Common myeloid progenitor, CD34-positive (primary cell): ENCODE measurements around the gene BLOC1S1.

Experiments used
- CTCF ChIA-PET: fragments of 350-600 bp; sonication (Branson Sonifier 250); formaldehyde crosslinking; loops from one replicate; lab custom pipeline; 2021; ENCODE audit warnings: antibody characterized with exemption; lab: Charles Lee
- POLR2A ChIA-PET: fragments of 350-600 bp; sonication (Branson Sonifier 250); formaldehyde crosslinking; loops from one replicate; lab custom pipeline; 2021; ENCODE audit warnings: antibody characterized with exemption; lab: Charles Lee
- DNase-seq, 3 donors: peaks; one replicate each; pipeline versions ENCODE4 v3.0.0 to v3.0.0-alpha.2; 2013
- H3K27ac ChIP-seq, 2 experiments: 1 replicate in 1 of 2; 2 replicates in 1 of 2; pipeline ENCODE4 v1.7.0; 2013; ENCODE audit warnings: inconsistent platforms in 2 of 2, low read length in 2 of 2, mild to moderate bottlenecking in 2 of 2, low read depth in 1 of 2, moderate library complexity in 1 of 2; ENCODE audit not compliant: severe bottlenecking in 2 of 2, insufficient read depth in 1 of 2, poor library complexity in 1 of 2
- H3K27me3 ChIP-seq, 5 experiments: replicated peaks in 2 of 5; 1 replicate in 3 of 5; 2 replicates in 2 of 5; pipeline versions ENCODE4 v1.6.1 to v1.7.0; 2013; ENCODE audit warnings: low read length in 4 of 5, mild to moderate bottlenecking in 2 of 5, moderate library complexity in 2 of 5, inconsistent platforms in 1 of 5; ENCODE audit not compliant: insufficient read depth in 5 of 5, control insufficient read depth in 4 of 5
- H3K36me3 ChIP-seq, 4 experiments: 1 replicate in 2 of 4; 2 replicates in 2 of 4; pipeline versions ENCODE4 v1.6.1 to v1.7.0; 2013; ENCODE audit warnings: low read length in 3 of 4, control low read depth in 1 of 4, mild to moderate bottlenecking in 1 of 4; ENCODE audit not compliant: control insufficient read depth in 4 of 4, insufficient read depth in 4 of 4
- H3K4me1 ChIP-seq, 4 experiments: 1 replicate in 3 of 4; 2 replicates in 1 of 4; pipeline versions ENCODE4 v1.6.1 to v1.7.1; 2013; ENCODE audit warnings: low read length in 3 of 4, mild to moderate bottlenecking in 3 of 4, control low read depth in 1 of 4, inconsistent platforms in 1 of 4, moderate library complexity in 1 of 4; ENCODE audit not compliant: control insufficient read depth in 4 of 4, insufficient read depth in 4 of 4; ENCODE audit errors: control extremely low read depth in 1 of 4
- H3K4me3 ChIP-seq, 7 experiments: 1 replicate in 4 of 7; 2 replicates in 3 of 7; pipeline versions ENCODE4 v1.5.1 to v1.7.0; 2013; ENCODE audit warnings: mild to moderate bottlenecking in 7 of 7, low read length in 6 of 7, moderate library complexity in 6 of 7, inconsistent platforms in 2 of 7, low read depth in 2 of 7, control low read depth in 1 of 7; ENCODE audit not compliant: insufficient read depth in 4 of 7, control insufficient read depth in 1 of 7; ENCODE audit errors: extremely low read depth in 1 of 7
- H3K9me3 ChIP-seq, 5 experiments: 1 replicate in 4 of 5; 2 replicates in 1 of 5; pipeline versions ENCODE4 v1.6.1 to v1.7.1; 2013; ENCODE audit warnings: low read length in 4 of 5, mild to moderate bottlenecking in 2 of 5, inconsistent platforms in 1 of 5, low read depth in 1 of 5, moderate library complexity in 1 of 5; ENCODE audit not compliant: control insufficient read depth in 4 of 5, insufficient read depth in 2 of 5; ENCODE audit errors: control extremely low read depth in 1 of 5
- WGBS: methylation state at CpG from one replicate; pipeline ENCODE4 v1.1.5; 2013; ENCODE audit not compliant: insufficient coverage; 5-methylcytosine and 5-hydroxymethylcytosine counted together

Gene BLOC1S1

GRCh38 chr12:55708695-55709233 lies 7.1 kb upstream of the BLOC1S1 start:
- no peaks in the 10 kb centered on the region for H3K9me3 ChIP-seq
- peaks cover 11 to 21% (median 16%) of the 10 kb centered on the region in 4 experiments for H3K4me1 ChIP-seq
- DNase-seq: no peak
- H3K36me3 ChIP-seq: no peaks in the 10 kb centered on the region
- POLR2A ChIA-PET: no interaction called here
- H3K27me3 ChIP-seq: peaks cover 0 to 32% (median 14%) of the 10 kb centered on the region in 5 experiments
- peak overlapping the region in 3 of 7 experiments; percentile 39 to 67 (median 60) for H3K4me3 ChIP-seq
- CTCF ChIA-PET: no interaction called here
- 0% methylated on average over 3 of the region's 3 CpGs for WGBS
- no peak overlapping the region for H3K27ac ChIP-seq

GRCh38 chr12:55711786-55712553 lies 3.9 kb upstream of the BLOC1S1 start:
- DNase-seq: no peak
- H3K27me3 ChIP-seq: peaks cover 0 to 24% (median 9%) of the 10 kb centered on the region in 5 experiments
- H3K36me3 ChIP-seq: no peaks in the 10 kb centered on the region
- no peak overlapping the region for H3K27ac ChIP-seq
- H3K9me3 ChIP-seq: no peaks in the 10 kb centered on the region
- H3K4me1 ChIP-seq: peaks cover 14 to 34% (median 28%) of the 10 kb centered on the region in 4 experiments
- no peak overlapping the region for H3K4me3 ChIP-seq
- CTCF ChIA-PET: interaction anchor here (0.6 to 2.2 kb wide), 5 partner anchors 9 to 987 kb away, joined by 3 to 10 read pairs (median 4); no protein-coding TSS in a partner anchor
- POLR2A ChIA-PET: no interaction called here
- 97% methylated on average over 3 of the region's 4 CpGs for WGBS

GRCh38 chr12:55712700-55713415 lies 3.0 kb upstream of the BLOC1S1 start:
- POLR2A ChIA-PET: no interaction called here
- DNase-seq: no peak
- H3K4me3 ChIP-seq: no peak overlapping the region
- peaks cover 14 to 39% (median 30%) of the 10 kb centered on the region in 4 experiments for H3K4me1 ChIP-seq
- WGBS: no CpG with 5 or more reads among the region's 1 CpG
- peaks cover 0 to 17% (median 7%) of the 10 kb centered on the region in 5 experiments for H3K27me3 ChIP-seq
- CTCF ChIA-PET: interaction anchor here (0.6 to 2.2 kb wide), 4 partner anchors 14 to 988 kb away, joined by 3 to 10 read pairs (median 4); no protein-coding TSS in a partner anchor
- no peaks in the 10 kb centered on the region for H3K36me3 ChIP-seq
- H3K9me3 ChIP-seq: no peaks in the 10 kb centered on the region
- no peak overlapping the region for H3K27ac ChIP-seq

GRCh38 chr12:55713721-55714120 lies 2.1 kb upstream of the BLOC1S1 start:
- DNase-seq: no peak
- WGBS: 100% methylated on average over 1 of the region's 2 CpGs
- Histone ChIP-seq H3K4me3 (no peak overlapping the region), H3K27ac (no peak overlapping the region), H3K9me3 (no peaks in the 10 kb centered on the region), H3K4me1 (peaks cover 10 to 35% (median 22%) of the 10 kb centered on the region in 4 experiments), H3K36me3 (no peaks in the 10 kb centered on the region), H3K27me3 (peaks cover 0 to 9% (median 5%) of the 10 kb centered on the region in 5 experiments)
- POLR2A ChIA-PET: no interaction called here
- CTCF ChIA-PET: no interaction called here

GRCh38 chr12:55715169-55715764 lies 579 bp upstream of the BLOC1S1 start:
- Histone ChIP-seq H3K9me3 (no peaks in the 10 kb centered on the region), H3K27ac (peak overlapping the region; percentile 87 to 89), H3K4me3 (peak overlapping the region; percentile 83 to 98 (median 92)), H3K27me3 (peaks cover 0 to 2% (median 2%) of the 10 kb centered on the region in 5 experiments), H3K36me3 (peaks cover 0 to 14% (median 11%) of the 10 kb centered on the region in 4 experiments), H3K4me1 (peaks cover 3 to 27% (median 19%) of the 10 kb centered on the region in 4 experiments)
- POLR2A ChIA-PET: interaction anchor here (1.0 kb wide), 1 partner anchor 474 kb away, joined by 3 read pairs; the partner anchor contains the start of gene SMARCC2
- DNase-seq: no peak
- 83% methylated on average over 5 of the region's 7 CpGs for WGBS
- CTCF ChIA-PET: interaction anchor here (0.9 to 3.1 kb wide), 8 partner anchors 8 to 313 kb away, joined by 3 to 19 read pairs (median 6); partner anchors contain the start of genes CD63 and ITGA7

GRCh38 chr12:55716582-55716957 lies 724 bp downstream of the BLOC1S1 start:
- ChIA-PET POLR2A (interaction anchor here (0.8 to 1.0 kb wide), 3 partner anchors 12 to 473 kb away, joined by 3 to 4 read pairs (median 4); partner anchors contain the start of genes CD63 and SMARCC2), CTCF (interaction anchor here (1.0 to 3.1 kb wide), 9 partner anchors 9 to 1176 kb away, joined by 3 to 19 read pairs (median 7); partner anchors contain the start of genes CD63 and ITGA7)
- Histone ChIP-seq H3K4me3 (peak overlapping the region; percentile 83 to 98 (median 92)), H3K9me3 (no peaks in the 10 kb centered on the region), H3K27ac (peak overlapping the region; percentile 87 to 89), H3K36me3 (peaks cover 0 to 16% (median 12%) of the 10 kb centered on the region in 4 experiments), H3K4me1 (peaks cover 3 to 27% (median 19%) of the 10 kb centered on the region in 4 experiments), H3K27me3 (peaks cover 0 to 2% (median 0%) of the 10 kb centered on the region in 5 experiments)
- DNase-seq: no peak
- WGBS: 2% methylated on average over 9 of the region's 13 CpGs
